Glutamatergic neuron (in vitro differentiated cells): ENCODE data around the gene AKR7A2. TPM values are rescaled to one million over a fixed set of nuclear protein-coding genes. Genes with fewer than 3 reads are reported as not detected.
"Not testable (repeated sequence)": the region's sequence is repeated elsewhere in the genome, so short reads cannot be mapped to it uniquely, and the experiment has no call there.

Experiments
- DNase-seq: peaks from one replicate; pipeline ENCODE4 v3.0.0; 2022
- H3K27ac Mint-ChIP-seq: one replicate; pipeline ENCODE4 v1.8.0; 2020; ENCODE audit warnings: mild to moderate bottlenecking, mixed read lengths, inconsistent platforms; ENCODE audit not compliant: unreplicated experiment
- H3K27me3 Mint-ChIP-seq: one replicate; pipeline ENCODE4 v1.8.0; 2020; ENCODE audit warnings: mild to moderate bottlenecking, moderate library complexity, mixed read lengths, inconsistent platforms; ENCODE audit not compliant: unreplicated experiment
- H3K36me3 Mint-ChIP-seq: one replicate; pipeline ENCODE4 v1.8.0; 2020; ENCODE audit warnings: mild to moderate bottlenecking, mixed read lengths, inconsistent platforms; ENCODE audit not compliant: unreplicated experiment
- H3K4me1 Mint-ChIP-seq: one replicate; pipeline ENCODE4 v1.8.0; 2020; ENCODE audit warnings: mild to moderate bottlenecking, low read depth, mixed read lengths, inconsistent platforms; ENCODE audit not compliant: unreplicated experiment
- H3K4me3 Mint-ChIP-seq: one replicate; pipeline ENCODE4 v1.8.0; 2020; ENCODE audit warnings: mild to moderate bottlenecking, mixed read lengths, inconsistent platforms; ENCODE audit not compliant: unreplicated experiment
- H3K9me3 Mint-ChIP-seq: one replicate; pipeline ENCODE4 v1.8.0; 2020; ENCODE audit warnings: mild to moderate bottlenecking, moderate library complexity, mixed read lengths, inconsistent platforms; ENCODE audit not compliant: unreplicated experiment
- total RNA-seq: library from RNA; stranded (reverse); fragmentation: NEBNext Ultra II Directional; extraction: Animal tissue kit (Norgen Biotek cat#: 25700); gene quantifications from one replicate; pipeline ENCODE4 v1.2.1, GENCODE V29; 2021; ENCODE audit not compliant: unreplicated experiment
- TF ChIP-seq, protein P1 (sequence below): fragments of 200-600 bp; sonication (generic); IDR thresholded peaks from one replicate; pipeline ENCODE4 v1.5.0; 2021; ENCODE audit not compliant: partially characterized antibody, unreplicated experiment

Gene AKR7A2
- total RNA-seq, 1 donor from 2014 or later: 35.7 TPM

DNA sequence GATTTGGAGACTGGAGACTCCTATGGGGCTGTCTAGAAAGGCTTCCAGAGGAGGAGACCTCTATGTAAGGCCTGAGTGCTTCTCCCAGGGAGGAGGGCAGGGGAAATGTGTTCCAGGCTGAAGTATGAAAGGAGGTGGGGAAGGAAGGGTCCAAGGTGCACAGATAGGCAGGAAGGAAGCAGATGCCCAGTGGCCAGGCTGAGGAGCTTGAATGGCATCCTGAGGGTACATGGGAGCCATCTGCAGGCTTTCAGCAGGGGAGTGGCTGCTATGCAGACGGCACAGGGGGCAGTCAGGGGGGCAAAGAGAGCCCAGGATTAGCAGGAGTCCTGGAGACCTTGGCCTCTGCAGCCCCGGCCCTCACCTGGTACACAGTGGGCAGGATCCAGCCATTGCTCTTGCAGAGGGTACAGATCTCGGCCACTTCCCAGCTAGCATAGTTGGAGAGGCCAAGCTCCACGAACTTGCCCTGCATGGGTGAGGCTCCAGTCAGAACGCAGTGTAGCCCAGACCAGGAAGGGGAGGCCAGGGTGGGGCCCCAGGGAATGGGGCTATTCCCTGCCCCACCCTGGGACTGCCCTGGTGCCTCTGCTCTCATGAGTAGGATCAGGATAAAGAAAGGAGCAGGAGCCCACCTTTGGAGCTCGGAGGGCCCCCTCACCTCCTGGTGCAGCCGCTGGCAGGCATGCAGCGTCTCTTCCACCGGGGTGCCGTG is 4.0 kb downstream of the AKR7A2 start:
- H3K27ac Mint-ChIP-seq: no peak overlapping the region
- H3K27me3 Mint-ChIP-seq: peaks cover 6% of the 10 kb centered on the region
- H3K4me1 Mint-ChIP-seq: peaks cover 5% of the 10 kb centered on the region
- H3K4me3 Mint-ChIP-seq: no peak overlapping the region
- no peak for DNase-seq
- TF ChIP-seq, protein P1, sequence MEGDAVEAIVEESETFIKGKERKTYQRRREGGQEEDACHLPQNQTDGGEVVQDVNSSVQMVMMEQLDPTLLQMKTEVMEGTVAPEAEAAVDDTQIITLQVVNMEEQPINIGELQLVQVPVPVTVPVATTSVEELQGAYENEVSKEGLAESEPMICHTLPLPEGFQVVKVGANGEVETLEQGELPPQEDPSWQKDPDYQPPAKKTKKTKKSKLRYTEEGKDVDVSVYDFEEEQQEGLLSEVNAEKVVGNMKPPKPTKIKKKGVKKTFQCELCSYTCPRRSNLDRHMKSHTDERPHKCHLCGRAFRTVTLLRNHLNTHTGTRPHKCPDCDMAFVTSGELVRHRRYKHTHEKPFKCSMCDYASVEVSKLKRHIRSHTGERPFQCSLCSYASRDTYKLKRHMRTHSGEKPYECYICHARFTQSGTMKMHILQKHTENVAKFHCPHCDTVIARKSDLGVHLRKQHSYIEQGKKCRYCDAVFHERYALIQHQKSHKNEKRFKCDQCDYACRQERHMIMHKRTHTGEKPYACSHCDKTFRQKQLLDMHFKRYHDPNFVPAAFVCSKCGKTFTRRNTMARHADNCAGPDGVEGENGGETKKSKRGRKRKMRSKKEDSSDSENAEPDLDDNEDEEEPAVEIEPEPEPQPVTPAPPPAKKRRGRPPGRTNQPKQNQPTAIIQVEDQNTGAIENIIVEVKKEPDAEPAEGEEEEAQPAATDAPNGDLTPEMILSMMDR: no peak
- H3K9me3 Mint-ChIP-seq: peaks cover 9% of the 10 kb centered on the region
- H3K36me3 Mint-ChIP-seq: peaks cover 10% of the 10 kb centered on the region

DNA sequence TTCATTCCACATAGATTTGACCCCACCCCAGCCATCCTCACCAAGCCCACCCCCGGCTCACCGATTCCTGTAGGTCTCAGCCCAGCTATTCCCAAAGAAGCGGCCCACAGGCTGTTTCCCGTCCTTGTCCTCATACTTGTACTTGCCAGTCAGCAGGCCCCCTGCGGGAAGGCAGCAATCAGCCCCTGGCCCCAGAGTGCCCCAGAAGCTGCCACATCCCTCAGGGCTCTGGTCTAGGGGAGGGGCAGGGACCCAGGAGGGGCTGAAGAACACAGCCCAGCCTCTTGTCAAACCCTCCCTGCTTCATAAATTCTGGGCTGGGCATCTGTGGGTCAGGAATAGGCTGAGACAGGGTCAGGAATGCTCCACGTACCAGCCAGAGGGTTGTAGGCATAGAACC is 5.0 kb downstream of the AKR7A2 start:
- Mint-ChIP-seq H3K4me1 (peaks cover 5% of the 10 kb centered on the region), H3K27me3 (peaks cover 6% of the 10 kb centered on the region), H3K9me3 (peaks cover 8% of the 10 kb centered on the region), H3K36me3 (peaks cover 10% of the 10 kb centered on the region), H3K27ac (no peak overlapping the region), H3K4me3 (no peak overlapping the region)
- DNase-seq: no peak
- TF ChIP-seq, protein P1: no peak

DNA sequence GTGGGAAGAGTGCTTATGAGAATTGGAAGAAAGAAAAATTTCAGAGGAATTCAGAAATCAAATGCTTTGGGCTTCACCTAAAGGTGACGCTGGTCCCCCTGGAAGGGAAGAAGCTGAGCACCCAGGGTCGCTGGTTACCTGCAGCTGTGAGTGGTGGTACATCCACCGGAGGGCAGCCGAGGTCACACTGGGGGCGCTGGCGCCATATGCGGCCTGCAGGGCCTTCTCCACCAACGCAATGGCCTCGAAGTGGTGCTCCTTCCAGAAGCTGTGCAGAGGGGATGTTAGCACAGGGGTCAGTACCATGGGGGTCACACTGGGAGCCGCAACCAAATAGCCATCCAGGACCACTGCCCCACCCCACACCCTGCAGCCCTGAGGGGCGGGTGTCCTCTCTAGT is 6.1 kb downstream of the AKR7A2 start:
- H3K9me3 Mint-ChIP-seq: peaks cover 6% of the 10 kb centered on the region
- H3K4me1 Mint-ChIP-seq: peaks cover 1% of the 10 kb centered on the region
- H3K27ac Mint-ChIP-seq: no peak overlapping the region
- H3K36me3 Mint-ChIP-seq: peaks cover 10% of the 10 kb centered on the region
- no peak for DNase-seq
- peaks cover 3% of the 10 kb centered on the region for H3K27me3 Mint-ChIP-seq
- TF ChIP-seq, protein P1: no peak
- no peak overlapping the region for H3K4me3 Mint-ChIP-seq

DNA sequence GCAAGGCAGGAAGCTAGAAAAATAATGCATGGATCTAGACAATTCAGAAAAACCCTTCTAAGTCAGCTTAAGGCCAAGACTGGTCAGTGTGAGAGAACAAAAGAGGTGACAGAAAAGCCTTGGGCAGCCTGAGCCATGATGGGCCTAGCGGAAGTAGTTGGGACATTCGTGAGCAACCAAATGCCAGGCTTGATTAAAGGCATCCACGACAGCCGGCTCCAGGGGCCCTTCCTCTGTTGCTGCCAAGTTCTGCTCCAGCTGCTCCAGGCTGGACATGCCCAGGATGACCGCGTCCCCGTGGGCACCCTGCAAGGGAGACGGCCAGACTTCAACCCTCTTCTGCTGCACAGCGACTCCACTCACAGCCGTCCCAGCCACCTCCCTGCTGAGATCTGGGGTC is 7.9 kb downstream of the AKR7A2 start:
- Mint-ChIP-seq H3K36me3 (peaks cover 15% of the 10 kb centered on the region), H3K9me3 (peaks cover 11% of the 10 kb centered on the region)
- H3K27ac Mint-ChIP-seq, H3K4me1 Mint-ChIP-seq, H3K27me3 Mint-ChIP-seq, DNase-seq, H3K4me3 Mint-ChIP-seq: not testable (repeated sequence)

DNA sequence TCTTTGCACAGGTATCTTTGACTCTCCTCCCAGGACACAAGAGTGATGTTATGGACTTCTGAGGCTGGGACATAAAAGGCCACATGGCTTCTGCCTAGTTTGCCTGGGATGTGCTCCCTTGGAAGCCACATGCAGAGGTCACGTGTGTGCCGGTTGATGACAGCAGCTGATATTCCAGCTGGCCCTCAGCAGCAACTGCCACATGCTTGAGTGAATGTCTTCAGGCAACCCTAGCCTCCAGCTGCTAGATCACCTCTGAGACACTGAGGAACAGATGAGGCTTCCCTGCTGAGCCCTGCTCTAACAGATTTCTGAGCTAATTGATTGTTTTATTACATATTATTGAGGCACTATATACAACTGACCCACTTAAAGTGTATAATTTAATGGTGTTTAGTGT is 11.7 kb downstream of the AKR7A2 start:
- no peak for DNase-seq
- Mint-ChIP-seq H3K27me3 (peaks cover 10% of the 10 kb centered on the region), H3K36me3 (peaks cover 29% of the 10 kb centered on the region)

More for the DNA sequence above, 11.7 kb downstream of the AKR7A2 start:
- Mint-ChIP-seq H3K4me3 (no peak overlapping the region), H3K9me3 (peaks cover 9% of the 10 kb centered on the region), H3K4me1 (no peaks in the 10 kb centered on the region), H3K27ac (peak overlapping the region; percentile 50)
- TF ChIP-seq, protein P1: no peak
